Esophagus (tissue), 2 donors: ENCODE measurements around the gene MYCL. TPM values are rescaled to one million over a fixed set of nuclear protein-coding genes. Genes with fewer than 3 reads are reported as not detected.
"Not testable (repeated sequence)": the region's sequence is repeated elsewhere in the genome, so short reads cannot be mapped to it uniquely, and the experiment has no call there.

Experiments used
- H3K27ac ChIP-seq, 2 donors: one replicate each; pipeline ENCODE4 v1.5.1; 2013; ENCODE audit warnings: low read depth in 2 of 2, mild to moderate bottlenecking in 2 of 2, inconsistent platforms in 1 of 2, low read length in 1 of 2, moderate library complexity in 1 of 2
- H3K27me3 ChIP-seq, 2 donors: one replicate each; pipeline ENCODE4 v1.6.1; 2013; ENCODE audit warnings: low read length in 2 of 2, control low read depth in 1 of 2, mild to moderate bottlenecking in 1 of 2; ENCODE audit not compliant: insufficient read depth in 2 of 2, control insufficient read depth in 1 of 2
- H3K36me3 ChIP-seq, 2 donors: one replicate each; pipeline ENCODE4 v1.6.1; 2013; ENCODE audit warnings: low read length in 1 of 2; ENCODE audit not compliant: control insufficient read depth in 2 of 2, insufficient read depth in 2 of 2
- H3K4me1 ChIP-seq, 2 donors: one replicate each; pipeline ENCODE4 v1.6.1; 2013; ENCODE audit warnings: low read length in 1 of 2; ENCODE audit not compliant: control insufficient read depth in 2 of 2, insufficient read depth in 2 of 2
- H3K4me3 ChIP-seq, 2 donors: one replicate each; pipeline ENCODE4 v1.5.1; 2013; ENCODE audit warnings: low read length in 2 of 2, mild to moderate bottlenecking in 2 of 2, low read depth in 1 of 2, moderate library complexity in 1 of 2
- H3K9me3 ChIP-seq, 2 donors: one replicate each; pipeline ENCODE4 v1.6.1; 2013; ENCODE audit warnings: mild to moderate bottlenecking in 2 of 2, low read depth in 1 of 2, low read length in 1 of 2, moderate library complexity in 1 of 2; ENCODE audit not compliant: control insufficient read depth in 2 of 2, insufficient read depth in 1 of 2
- WGBS, 2 donors: extraction: QIAGEN DNeasy Blood & Tissue Kit; methylation state at CpG; one replicate each; pipeline ENCODE4 v1.1.7; 2013; 5-methylcytosine and 5-hydroxymethylcytosine counted together
- polyA plus RNA-seq, 2 donors: library from polyadenylated mRNA; stranded (reverse); fragments of 200-250 nt; gene quantifications; one replicate each; pipeline ENCODE4 v1.2.3, GENCODE V29; 2013
- donor health status: healthy with polysubstance abuse.
- donor health status: Bipolar disorder and iron deficiency.

Gene MYCL
- polyA plus RNA-seq, 2 donors: 5.1 to 9.5 TPM

DNA sequence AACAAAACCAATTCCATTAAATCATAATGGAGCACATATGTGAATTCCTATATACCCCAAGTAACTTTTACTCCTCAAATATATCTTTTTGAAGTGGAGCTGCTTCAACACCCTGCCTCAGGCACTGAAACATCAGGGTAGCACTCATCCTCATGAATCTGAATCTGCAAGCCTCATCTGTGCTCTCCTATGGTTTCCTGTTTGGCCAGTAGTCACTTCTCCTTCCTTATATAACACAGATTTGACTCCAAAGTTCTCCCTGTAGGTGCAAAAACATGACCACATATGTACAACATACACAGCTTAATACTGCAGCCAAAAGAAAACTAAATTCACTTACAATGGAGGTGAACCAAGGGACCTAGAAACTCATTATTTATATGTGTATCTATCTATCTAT lies 25.6 kb downstream of the MYCL start:
- Histone ChIP-seq H3K9me3 (no peaks in the 10 kb centered on the region), H3K4me1 (no peaks in the 10 kb centered on the region), H3K4me3 (no peak overlapping the region), H3K27ac (no peak overlapping the region), H3K27me3 (no peaks in the 10 kb centered on the region), H3K36me3 (no peaks in the 10 kb centered on the region)

DNA sequence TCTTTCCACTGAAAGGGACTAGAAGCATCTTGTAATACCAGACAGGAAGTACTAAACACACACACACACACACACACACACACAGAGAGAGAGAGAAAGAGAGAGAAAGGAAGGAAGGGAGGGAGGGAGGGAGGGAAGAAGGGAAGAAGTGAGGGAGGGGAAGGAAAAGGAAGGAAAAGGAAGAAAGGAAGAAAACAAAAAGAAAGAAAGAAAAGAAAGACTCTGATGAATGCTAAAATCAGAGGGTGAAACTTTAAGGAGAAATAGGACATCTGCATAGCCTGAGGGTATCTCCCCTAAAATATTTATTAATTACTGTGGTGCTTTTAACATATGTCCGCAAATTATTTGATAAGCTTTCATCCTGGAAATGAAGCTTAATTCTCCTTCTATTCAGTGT lies 29.0 kb downstream of the MYCL start:
- Histone ChIP-seq H3K4me1 (no peaks in the 10 kb centered on the region), H3K36me3 (no peaks in the 10 kb centered on the region), H3K9me3 (no peaks in the 10 kb centered on the region), H3K27me3 (no peaks in the 10 kb centered on the region), H3K27ac (no peak overlapping the region), H3K4me3 (no peak overlapping the region)
- WGBS, 2 donors: 82 to 97% methylated on average over 1 of the region's 1 CpG

DNA sequence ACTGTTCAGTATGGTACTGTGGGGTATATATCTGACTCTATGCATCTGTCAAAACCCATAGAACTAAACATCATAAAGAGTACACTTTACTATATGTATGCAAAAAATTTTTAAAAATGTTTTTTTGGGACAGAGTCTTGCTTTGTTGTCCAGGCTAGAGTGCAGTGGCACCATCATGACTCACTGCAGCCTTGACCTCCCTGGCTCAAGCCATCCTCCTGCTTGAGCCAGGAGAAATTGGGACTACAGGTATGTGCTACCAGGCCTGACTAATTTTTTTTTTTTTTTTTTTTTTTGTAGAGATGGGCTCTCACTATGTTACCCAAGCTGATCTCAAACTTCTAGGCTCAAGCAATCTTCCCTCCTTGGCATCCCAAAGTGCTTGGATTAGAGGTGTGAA lies 29.9 kb downstream of the MYCL start:
- Histone ChIP-seq H3K36me3 (no peaks in the 10 kb centered on the region), H3K9me3 (no peaks in the 10 kb centered on the region), H3K27me3 (no peaks in the 10 kb centered on the region), H3K27ac (no peak overlapping the region), H3K4me1 (no peaks in the 10 kb centered on the region), H3K4me3 (no peak overlapping the region)

DNA sequence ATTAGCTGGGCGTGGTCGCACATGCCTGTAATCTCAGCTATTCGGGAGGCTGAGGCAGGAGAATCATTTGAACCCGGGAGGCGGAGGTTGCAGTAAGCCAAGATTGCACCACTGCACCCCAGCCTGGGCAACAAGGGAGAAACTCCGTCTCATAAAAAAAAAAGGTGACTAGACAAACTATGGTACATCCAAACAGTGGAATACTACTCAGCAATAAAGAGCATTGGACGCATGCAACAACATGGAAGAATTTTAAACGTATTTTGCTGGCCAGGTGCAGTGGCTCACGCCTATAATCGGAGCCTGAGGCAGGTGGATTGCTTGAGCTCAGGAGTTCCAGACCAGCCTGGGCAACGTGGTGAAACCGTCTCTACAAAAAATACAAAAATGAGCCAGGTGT lies 30.7 kb downstream of the MYCL start:
- not testable (repeated sequence) for H3K27ac ChIP-seq, H3K36me3 ChIP-seq, H3K4me3 ChIP-seq, H3K4me1 ChIP-seq, H3K27me3 ChIP-seq, H3K9me3 ChIP-seq
- WGBS, 2 donors: 96 to 97% methylated on average over 12 of the region's 12 CpGs

DNA sequence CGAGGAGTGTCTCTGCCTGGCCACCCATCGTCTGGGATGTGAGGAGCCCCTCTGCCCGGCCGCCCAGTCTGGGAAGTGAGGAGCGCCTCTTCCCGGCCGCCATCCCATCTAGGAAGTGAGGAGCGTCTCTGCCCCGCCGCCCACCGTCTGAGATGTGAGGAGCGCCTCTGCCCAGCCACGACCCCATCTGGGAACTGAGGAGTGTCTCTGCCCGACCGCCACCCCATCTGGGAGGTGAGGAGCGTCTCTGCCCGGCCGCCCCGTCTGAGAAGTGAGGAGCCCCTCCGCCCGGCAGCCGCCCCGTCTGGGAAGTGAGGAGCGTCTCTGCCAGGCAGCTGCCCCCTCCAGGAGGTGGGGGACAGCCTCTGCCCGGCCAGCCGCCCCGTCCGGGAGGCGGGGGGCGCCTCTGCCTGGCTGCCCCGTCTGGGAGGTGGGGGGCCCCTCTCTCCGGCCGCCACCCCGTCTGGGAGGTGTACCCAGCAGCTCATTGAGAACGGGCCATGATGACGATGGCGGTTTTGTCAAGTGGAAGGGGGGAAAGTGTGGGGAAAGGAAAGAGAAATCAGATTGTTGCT lies 32.1 kb downstream of the MYCL start:
- not testable (repeated sequence) for H3K4me3 ChIP-seq, H3K27me3 ChIP-seq, H3K36me3 ChIP-seq, H3K9me3 ChIP-seq, H3K4me1 ChIP-seq, H3K27ac ChIP-seq
- 96 to 98% methylated on average over 24 to 37 of the region's 37 CpGs for WGBS, 2 donors

DNA sequence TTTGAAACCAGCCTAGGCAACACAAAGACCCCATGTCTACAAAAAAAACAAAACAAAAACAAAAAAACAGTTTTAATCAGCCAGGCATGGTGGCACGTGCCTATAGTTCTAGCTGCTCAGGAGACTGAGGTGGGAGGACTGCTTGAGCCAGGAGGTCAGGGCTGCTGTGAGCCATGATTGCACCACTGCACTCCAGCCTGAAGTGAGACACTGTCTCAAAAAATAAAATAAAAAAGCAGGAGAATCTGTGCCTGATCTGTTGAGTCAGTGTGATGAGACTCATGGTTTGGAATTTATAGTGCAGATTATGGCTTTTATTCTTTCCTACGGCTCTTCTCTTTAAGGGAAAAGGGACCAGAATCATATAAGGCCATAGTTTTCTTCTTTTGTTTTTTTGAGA lies 35.0 kb downstream of the MYCL start:
- no peaks in the 10 kb centered on the region for H3K4me1 ChIP-seq
- H3K9me3 ChIP-seq: no peaks in the 10 kb centered on the region
- H3K4me3 ChIP-seq: no peak overlapping the region
- no peaks in the 10 kb centered on the region for H3K27me3 ChIP-seq
- no peak overlapping the region for H3K27ac ChIP-seq
- H3K36me3 ChIP-seq: peaks cover 0 to 3% of the 10 kb centered on the region in 2 donors
- WGBS, 2 donors: 88 to 91% methylated on average over 2 of the region's 2 CpGs

DNA sequence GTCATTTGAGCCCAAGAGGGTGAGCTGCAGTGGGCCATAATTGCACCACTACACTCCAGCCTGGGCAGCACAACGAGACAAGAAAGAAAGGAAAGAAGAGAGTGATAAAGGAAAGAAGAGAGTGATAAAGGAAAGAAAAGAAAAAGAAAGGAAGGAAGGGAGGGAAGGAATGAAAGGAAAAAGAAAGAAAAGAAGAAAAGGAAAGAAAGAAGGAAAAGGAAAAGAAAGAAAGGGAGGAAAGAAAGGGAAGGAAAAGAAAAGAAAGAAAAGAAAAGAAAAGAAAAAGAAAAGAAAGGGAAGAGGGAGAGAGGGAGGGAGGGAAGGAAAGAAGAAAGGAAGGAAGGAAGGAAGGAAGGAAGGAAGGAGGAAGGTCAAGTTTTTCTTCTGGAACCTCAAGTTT lies 36.0 kb downstream of the MYCL start:
- Histone ChIP-seq H3K27me3 (no peaks in the 10 kb centered on the region), H3K36me3 (peaks cover 0 to 3% of the 10 kb centered on the region in 2 donors), H3K4me3 (no peak overlapping the region), H3K4me1 (no peaks in the 10 kb centered on the region), H3K9me3 (no peaks in the 10 kb centered on the region), H3K27ac (no peak overlapping the region)
- 88 to 92% methylated on average over 1 of the region's 1 CpG for WGBS, 2 donors

DNA sequence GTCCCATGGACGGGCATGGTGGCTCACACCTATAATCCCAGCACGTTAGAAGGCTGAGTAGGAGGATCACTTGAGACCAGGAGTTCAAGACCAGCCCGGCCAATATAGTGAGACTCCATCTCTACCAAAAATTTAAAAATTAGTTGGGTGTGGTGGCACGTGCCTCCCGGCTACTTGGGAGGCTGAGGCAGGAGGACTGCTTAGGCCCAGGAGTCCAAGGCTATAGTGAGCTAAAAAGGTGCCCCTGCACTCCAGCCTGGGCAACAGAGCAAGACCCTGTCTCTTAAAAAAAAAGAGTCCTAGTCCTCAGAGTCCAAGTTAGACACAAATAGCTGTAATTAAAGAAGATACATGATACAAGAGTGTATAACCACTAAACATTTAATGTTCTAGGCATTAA lies 38.5 kb downstream of the MYCL start:
- no peak overlapping the region for H3K4me3 ChIP-seq
- H3K9me3 ChIP-seq: no peaks in the 10 kb centered on the region
- H3K27me3 ChIP-seq: no peaks in the 10 kb centered on the region
- no peak overlapping the region for H3K27ac ChIP-seq
- peaks cover 0 to 3% of the 10 kb centered on the region in 2 donors for H3K36me3 ChIP-seq
- no peaks in the 10 kb centered on the region for H3K4me1 ChIP-seq
- 90 to 91% methylated on average over 5 of the region's 5 CpGs for WGBS, 2 donors

DNA sequence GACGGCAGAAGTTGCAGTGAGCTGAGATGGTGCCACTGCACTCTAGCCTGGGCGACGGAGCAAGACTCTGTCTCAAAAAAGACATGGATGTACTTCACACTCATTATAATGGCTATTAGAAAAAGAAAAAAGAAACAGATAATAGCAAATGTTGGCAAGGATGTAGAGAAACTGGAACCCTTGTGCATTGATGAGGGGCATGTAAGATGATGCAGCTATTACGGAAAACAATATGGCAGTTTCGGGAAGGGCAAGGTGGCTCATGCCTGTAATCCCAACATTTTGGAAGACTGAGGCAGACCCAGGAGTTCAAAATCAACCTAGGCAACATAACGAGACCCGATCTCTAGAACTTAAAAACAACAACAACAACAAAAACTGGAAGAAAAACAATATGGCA lies 40.7 kb downstream of the MYCL start:
- WGBS, 2 donors: 96 to 98% methylated on average over 7 of the region's 7 CpGs
- Histone ChIP-seq H3K36me3 (peaks cover 0 to 3% of the 10 kb centered on the region in 2 donors), H3K4me1 (no peaks in the 10 kb centered on the region), H3K4me3 (no peak overlapping the region), H3K9me3 (no peaks in the 10 kb centered on the region), H3K27ac (no peak overlapping the region), H3K27me3 (no peaks in the 10 kb centered on the region)

DNA sequence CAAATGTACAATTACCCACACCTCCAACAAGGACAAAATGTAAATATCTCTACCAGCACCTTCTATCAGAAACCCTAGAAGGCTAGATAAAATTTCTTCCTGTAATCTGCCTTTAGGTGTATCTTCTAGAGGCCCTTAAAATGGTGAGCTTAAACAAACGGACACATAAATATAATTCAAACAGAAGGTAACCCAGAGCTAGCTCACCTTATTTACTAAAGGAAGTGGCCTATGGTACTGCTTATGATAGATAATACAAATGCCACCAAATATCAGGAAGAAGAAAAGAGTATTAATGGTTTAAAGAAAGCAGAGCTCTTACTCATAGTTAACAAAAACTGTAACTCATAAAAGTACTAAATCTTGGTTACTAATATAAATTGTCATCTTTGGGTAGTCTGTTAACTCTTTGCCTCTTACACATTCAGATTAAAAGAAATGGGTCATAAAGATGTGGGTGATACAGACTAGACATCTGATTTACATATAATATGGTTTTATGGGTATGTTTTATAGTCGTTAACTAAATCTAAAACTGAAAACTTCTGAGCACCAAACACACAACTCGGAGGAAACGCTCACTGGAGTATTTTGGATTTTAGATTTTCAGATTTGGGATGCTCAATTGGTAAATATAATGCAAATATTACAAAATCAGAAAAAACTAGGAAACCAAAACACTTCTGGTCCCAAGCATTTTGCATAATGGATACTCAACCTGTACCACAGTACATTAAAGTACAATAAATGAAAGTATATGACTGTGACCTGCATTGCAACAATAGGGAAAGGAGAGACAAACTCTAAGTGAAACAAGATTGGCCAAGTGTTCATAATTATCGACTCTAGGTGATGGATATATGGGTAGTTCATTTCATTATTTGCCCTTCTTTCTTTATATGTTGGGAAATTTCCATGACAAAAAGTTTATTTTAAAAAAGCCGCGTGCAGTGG lies 41.6 kb downstream of the MYCL start:
- no peak overlapping the region for H3K4me3 ChIP-seq
- no peaks in the 10 kb centered on the region for H3K9me3 ChIP-seq
- WGBS, 2 donors: 83 to 91% methylated on average over 7 of the region's 7 CpGs
- no peaks in the 10 kb centered on the region for H3K4me1 ChIP-seq
- H3K36me3 ChIP-seq: peaks cover 0 to 5% of the 10 kb centered on the region in 2 donors
- no peaks in the 10 kb centered on the region for H3K27me3 ChIP-seq
- no peak overlapping the region for H3K27ac ChIP-seq
